Measurements from ENCODE around the gene MEIS2.

GRCh38 chr15:37105889-37106288 is 5.5 kb upstream of the MEIS2 start:
- TF ChIP-seq POLR2A (IDR thresholded peaks at IDR 0.05; ENCODE audit: low read depth, low read length) = no peak
- TF ChIP-seq JUN (IDR thresholded peaks at IDR 0.05; ENCODE audit: borderline replicate concordance, insufficient read depth, insufficient read length, low read depth) = no peak
- TF ChIP-seq CTCF (IDR thresholded peaks at IDR 0.05; ENCODE audit: extremely low read depth in 1 of 2, insufficient read depth in 1 of 2, low read depth in 1 of 2, low read length in 2 of 2) = no peak
- TF ChIP-seq GATA2 (IDR thresholded peaks at IDR 0.05; ENCODE audit: insufficient read depth, insufficient read length, low read depth, low read length) = no peak
- no peak for TF ChIP-seq EZH2 (IDR thresholded peaks at IDR 0.05; ENCODE audit: borderline replicate concordance, low read depth, low read length, severe bottlenecking)
